Common myeloid progenitor, CD34-positive (primary cell): ENCODE measurements around the gene MPRIP.

Experiments
- CTCF ChIA-PET: fragments of 350-600 bp; sonication (Branson Sonifier 250); formaldehyde crosslinking; loops from one replicate; lab custom pipeline; 2021; ENCODE audit warnings: antibody characterized with exemption; lab: Charles Lee
- POLR2A ChIA-PET: fragments of 350-600 bp; sonication (Branson Sonifier 250); formaldehyde crosslinking; loops from one replicate; lab custom pipeline; 2021; ENCODE audit warnings: antibody characterized with exemption; lab: Charles Lee
- DNase-seq, 3 donors: peaks; one replicate each; pipeline versions ENCODE4 v3.0.0 to v3.0.0-alpha.2; 2013
- H3K27ac ChIP-seq, 2 experiments: 1 replicate in 1 of 2; 2 replicates in 1 of 2; pipeline ENCODE4 v1.7.0; 2013; ENCODE audit warnings: inconsistent platforms in 2 of 2, low read length in 2 of 2, mild to moderate bottlenecking in 2 of 2, low read depth in 1 of 2, moderate library complexity in 1 of 2; ENCODE audit not compliant: severe bottlenecking in 2 of 2, insufficient read depth in 1 of 2, poor library complexity in 1 of 2
- H3K27me3 ChIP-seq, 5 experiments: replicated peaks in 2 of 5; 1 replicate in 3 of 5; 2 replicates in 2 of 5; pipeline versions ENCODE4 v1.6.1 to v1.7.0; 2013; ENCODE audit warnings: low read length in 4 of 5, mild to moderate bottlenecking in 2 of 5, moderate library complexity in 2 of 5, inconsistent platforms in 1 of 5; ENCODE audit not compliant: insufficient read depth in 5 of 5, control insufficient read depth in 4 of 5
- H3K36me3 ChIP-seq, 4 experiments: 1 replicate in 2 of 4; 2 replicates in 2 of 4; pipeline versions ENCODE4 v1.6.1 to v1.7.0; 2013; ENCODE audit warnings: low read length in 3 of 4, control low read depth in 1 of 4, mild to moderate bottlenecking in 1 of 4; ENCODE audit not compliant: control insufficient read depth in 4 of 4, insufficient read depth in 4 of 4
- H3K4me1 ChIP-seq, 4 experiments: 1 replicate in 3 of 4; 2 replicates in 1 of 4; pipeline versions ENCODE4 v1.6.1 to v1.7.1; 2013; ENCODE audit warnings: low read length in 3 of 4, mild to moderate bottlenecking in 3 of 4, control low read depth in 1 of 4, inconsistent platforms in 1 of 4, moderate library complexity in 1 of 4; ENCODE audit not compliant: control insufficient read depth in 4 of 4, insufficient read depth in 4 of 4; ENCODE audit errors: control extremely low read depth in 1 of 4
- H3K4me3 ChIP-seq, 7 experiments: 1 replicate in 4 of 7; 2 replicates in 3 of 7; pipeline versions ENCODE4 v1.5.1 to v1.7.0; 2013; ENCODE audit warnings: mild to moderate bottlenecking in 7 of 7, low read length in 6 of 7, moderate library complexity in 6 of 7, inconsistent platforms in 2 of 7, low read depth in 2 of 7, control low read depth in 1 of 7; ENCODE audit not compliant: insufficient read depth in 4 of 7, control insufficient read depth in 1 of 7; ENCODE audit errors: extremely low read depth in 1 of 7
- H3K9me3 ChIP-seq, 5 experiments: 1 replicate in 4 of 5; 2 replicates in 1 of 5; pipeline versions ENCODE4 v1.6.1 to v1.7.1; 2013; ENCODE audit warnings: low read length in 4 of 5, mild to moderate bottlenecking in 2 of 5, inconsistent platforms in 1 of 5, low read depth in 1 of 5, moderate library complexity in 1 of 5; ENCODE audit not compliant: control insufficient read depth in 4 of 5, insufficient read depth in 2 of 5; ENCODE audit errors: control extremely low read depth in 1 of 5
- WGBS: methylation state at CpG from one replicate; pipeline ENCODE4 v1.1.5; 2013; ENCODE audit not compliant: insufficient coverage; 5-methylcytosine and 5-hydroxymethylcytosine counted together

The MPRIP gene

DNA sequence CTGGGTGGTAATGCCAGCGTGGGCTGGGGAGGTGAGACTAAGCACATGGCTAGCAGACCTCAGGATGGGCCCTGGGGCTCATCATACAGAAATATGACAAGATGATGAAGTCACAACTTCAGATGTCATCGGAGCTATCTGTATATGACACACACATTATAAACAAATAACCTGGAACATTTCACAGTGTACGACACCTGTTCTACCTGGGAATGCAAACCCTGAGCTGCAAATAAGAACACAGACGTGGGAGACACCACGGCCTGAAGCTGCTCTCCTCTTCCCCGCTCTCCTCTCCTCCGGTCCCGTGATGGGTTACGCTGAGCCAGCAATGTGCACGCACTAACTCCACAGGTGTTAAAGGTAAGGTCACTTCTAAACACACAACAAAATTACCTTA lies 159.0 kb downstream of the MPRIP start:
- no peaks in the 10 kb centered on the region for H3K27me3 ChIP-seq
- H3K36me3 ChIP-seq = peaks cover 0 to 37% (median 15%) of the 10 kb centered on the region in 4 experiments
- H3K27ac ChIP-seq = no peak overlapping the region
- DNase-seq = no peak
- 90% methylated on average over 4 of the region's 10 CpGs for WGBS
- ChIA-PET CTCF (interaction anchor here (0.6 to 1.8 kb wide), 4 partner anchors 9 to 65 kb away, joined by 3 to 5 read pairs (median 4); no protein-coding TSS in a partner anchor), POLR2A (no interaction called here)
- peaks cover 0 to 29% (median 26%) of the 10 kb centered on the region in 4 experiments for H3K4me1 ChIP-seq
- no peaks in the 10 kb centered on the region for H3K9me3 ChIP-seq
- no peak overlapping the region for H3K4me3 ChIP-seq

DNA sequence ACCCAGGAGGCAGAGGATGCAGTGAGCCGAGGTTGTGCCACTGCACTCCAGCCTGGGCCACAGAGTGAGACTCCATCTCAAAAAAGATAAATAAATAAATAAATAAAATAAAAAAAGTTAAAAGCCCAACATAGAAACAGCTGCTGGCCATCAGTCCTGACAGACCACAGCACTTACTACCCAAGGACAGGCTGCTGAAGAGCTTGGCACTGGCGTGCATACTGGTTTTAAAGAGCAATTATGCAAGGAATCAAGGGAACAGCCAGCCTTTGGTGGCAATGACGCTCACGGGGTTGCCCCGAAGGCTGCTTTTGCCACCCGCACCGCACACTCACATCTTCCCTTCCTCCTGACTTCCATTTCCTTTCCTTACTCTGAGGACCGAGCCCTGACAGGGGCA lies 159.7 kb downstream of the MPRIP start:
- H3K27ac ChIP-seq = no peak overlapping the region
- no peak for DNase-seq
- CTCF ChIA-PET = interaction anchor here (1.8 kb wide), 1 partner anchor 9 kb away, joined by 4 read pairs; no protein-coding TSS in a partner anchor
- H3K9me3 ChIP-seq = no peaks in the 10 kb centered on the region
- peaks cover 0 to 34% (median 26%) of the 10 kb centered on the region in 4 experiments for H3K4me1 ChIP-seq
- WGBS = 90% methylated on average over 2 of the region's 8 CpGs
- H3K27me3 ChIP-seq = no peaks in the 10 kb centered on the region
- POLR2A ChIA-PET = no interaction called here
- peaks cover 0 to 37% (median 15%) of the 10 kb centered on the region in 4 experiments for H3K36me3 ChIP-seq
- no peak overlapping the region for H3K4me3 ChIP-seq

DNA sequence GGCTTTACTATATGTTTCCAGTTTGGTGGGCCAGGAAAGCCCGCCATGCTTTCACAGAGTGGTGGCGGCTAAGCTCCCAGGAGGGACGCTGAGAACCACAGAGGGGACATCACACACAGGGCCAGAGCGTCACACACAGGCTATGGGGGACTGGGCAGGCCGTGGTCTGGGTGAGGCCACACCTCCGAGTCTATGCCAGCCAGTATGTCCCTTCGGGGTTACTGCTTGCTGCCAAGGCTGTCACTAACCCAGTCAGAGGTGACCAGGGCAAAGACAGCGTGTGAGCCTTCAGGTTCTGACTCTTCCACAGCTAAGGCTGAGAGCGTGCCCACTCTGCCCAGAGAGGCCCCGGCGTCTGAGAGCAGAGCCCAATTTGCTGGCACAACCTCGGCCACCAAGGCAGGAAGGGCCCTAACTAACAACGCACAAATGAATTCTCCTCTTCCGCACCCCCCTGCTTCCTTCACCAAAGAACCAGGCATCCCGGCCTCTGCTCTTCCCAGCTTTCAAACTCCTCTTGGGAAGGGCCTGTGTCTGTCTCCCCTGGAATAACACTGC lies 161.0 kb downstream of the MPRIP start:
- peaks cover 0 to 37% (median 14%) of the 10 kb centered on the region in 4 experiments for H3K36me3 ChIP-seq
- CTCF ChIA-PET = interaction anchor here (1.8 kb wide), 1 partner anchor 11 kb away, joined by 4 read pairs; no protein-coding TSS in a partner anchor
- 97% methylated on average over 15 of the region's 15 CpGs for WGBS
- no peak for DNase-seq
- H3K27me3 ChIP-seq = no peaks in the 10 kb centered on the region
- H3K27ac ChIP-seq = no peak overlapping the region
- H3K4me1 ChIP-seq = peaks cover 0 to 35% (median 26%) of the 10 kb centered on the region in 4 experiments
- no peak overlapping the region for H3K4me3 ChIP-seq
- H3K9me3 ChIP-seq = no peaks in the 10 kb centered on the region
- POLR2A ChIA-PET = no interaction called here

DNA sequence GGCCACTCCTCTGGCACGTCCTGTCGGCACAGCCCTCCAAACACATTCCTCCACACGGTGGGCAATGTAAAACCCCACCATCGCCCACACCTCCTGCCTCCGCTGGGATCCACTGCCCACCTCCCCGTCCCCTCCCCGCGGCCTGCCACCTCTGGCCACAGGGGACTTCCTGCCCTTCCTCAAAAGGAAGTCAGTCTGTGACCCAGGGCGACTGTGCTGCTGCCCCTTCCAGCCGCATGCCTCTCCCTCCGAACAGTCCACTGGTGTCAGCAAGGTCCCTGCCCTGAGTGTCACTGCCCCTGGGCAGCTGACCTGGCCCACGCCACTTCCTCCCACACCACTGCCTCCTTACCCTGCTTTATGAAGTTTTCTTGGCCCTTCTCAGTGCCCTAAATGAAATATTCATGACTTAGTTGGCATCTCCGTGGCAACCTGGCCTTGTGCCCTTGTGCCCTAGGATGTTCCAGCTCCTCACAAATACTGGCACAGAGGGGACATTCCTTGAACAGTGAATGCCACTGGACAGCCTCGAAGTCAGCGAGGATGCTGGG lies 161.9 kb downstream of the MPRIP start:
- 61% methylated on average over 15 of the region's 15 CpGs for WGBS
- CTCF ChIA-PET = interaction anchor here (0.5 kb wide), 1 partner anchor 76 kb away, joined by 3 read pairs; no protein-coding TSS in a partner anchor
- Histone ChIP-seq H3K4me1 (peaks cover 0 to 35% (median 26%) of the 10 kb centered on the region in 4 experiments), H3K27ac (no peak overlapping the region), H3K4me3 (peak overlapping the region in 2 of 7 experiments; percentile 21 to 84), H3K27me3 (no peaks in the 10 kb centered on the region), H3K36me3 (peaks cover 0 to 37% (median 12%) of the 10 kb centered on the region in 4 experiments), H3K9me3 (no peaks in the 10 kb centered on the region)
- POLR2A ChIA-PET = no interaction called here
- DNase-seq = peak in 1 of 3 donors; percentile 11

DNA sequence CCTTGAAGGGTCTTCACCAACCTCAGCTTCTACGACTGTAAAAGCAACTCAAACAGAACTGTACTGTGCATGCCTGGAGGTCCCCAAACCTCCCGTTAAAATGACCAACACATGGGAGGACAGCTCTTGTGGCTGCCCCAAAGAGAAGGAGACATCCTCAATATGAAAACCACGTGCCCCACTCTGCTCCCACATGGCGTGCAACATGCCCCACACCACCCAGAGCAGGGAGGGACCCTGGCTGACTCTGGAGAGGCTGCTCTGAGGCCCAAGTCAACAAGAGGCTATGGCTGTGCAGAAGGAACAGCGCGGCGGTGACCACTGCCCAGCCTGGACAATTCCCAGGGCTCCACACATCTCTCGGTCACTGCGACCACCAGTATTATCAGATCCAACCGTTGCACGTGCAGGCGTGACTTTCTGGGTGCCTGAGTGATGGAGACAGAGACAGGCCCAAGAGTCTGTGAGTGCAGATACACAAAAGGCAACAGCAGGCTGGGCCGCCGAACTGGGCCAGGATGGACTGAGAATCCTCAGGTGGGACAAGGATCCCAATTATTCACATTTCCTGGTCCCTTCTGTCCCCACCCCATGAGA lies 162.5 kb downstream of the MPRIP start:
- CTCF ChIA-PET = no interaction called here
- Histone ChIP-seq H3K36me3 (peaks cover 0 to 37% (median 12%) of the 10 kb centered on the region in 4 experiments), H3K4me3 (peak overlapping the region in 5 of 7 experiments; percentile 43 to 84 (median 69)), H3K27me3 (no peaks in the 10 kb centered on the region), H3K4me1 (peaks cover 0 to 35% (median 26%) of the 10 kb centered on the region in 4 experiments), H3K9me3 (no peaks in the 10 kb centered on the region), H3K27ac (no peak overlapping the region)
- POLR2A ChIA-PET = no interaction called here
- DNase-seq = peak in 1 of 3 donors; percentile 4
- WGBS = 81% methylated on average over 13 of the region's 14 CpGs

DNA sequence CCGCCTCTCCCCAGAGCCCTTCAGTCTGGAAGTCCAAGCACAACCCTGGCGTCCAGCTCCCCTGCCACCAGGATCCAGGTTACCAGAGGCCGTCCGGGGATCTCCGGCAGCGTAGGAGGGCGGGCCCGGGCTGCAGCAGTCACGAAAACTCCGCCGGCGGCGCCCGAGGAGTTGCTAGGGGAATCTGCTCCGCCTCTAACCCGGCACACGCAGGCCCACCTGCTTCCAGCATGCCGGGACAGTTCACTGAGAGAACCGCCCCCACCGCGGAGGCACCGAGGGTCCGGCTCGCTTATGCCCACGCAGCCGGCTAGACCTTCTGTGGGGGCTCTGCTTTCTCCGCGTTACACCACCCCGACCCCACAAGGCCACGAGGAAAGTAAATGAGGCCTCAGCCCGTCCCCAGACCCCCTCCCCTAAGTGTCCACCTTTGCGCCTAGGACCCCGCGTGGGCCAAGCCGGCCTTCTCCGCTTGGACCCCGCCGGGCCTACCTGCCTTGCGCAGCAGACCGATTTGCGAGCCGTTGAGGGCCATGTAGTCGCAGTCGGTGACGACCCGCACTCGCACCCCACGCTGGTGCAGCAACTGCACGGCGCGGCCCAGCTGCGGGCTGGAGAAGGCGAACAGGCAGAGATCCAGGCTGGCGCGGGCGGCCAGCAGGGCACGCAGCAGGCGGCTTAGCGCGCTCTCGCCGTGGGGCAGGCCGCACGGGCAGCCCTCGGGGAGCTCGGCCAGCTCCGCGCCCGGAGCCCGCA lies 163.3 kb downstream of the MPRIP start:
- peaks cover 0 to 35% (median 26%) of the 10 kb centered on the region in 4 experiments for H3K4me1 ChIP-seq
- H3K4me3 ChIP-seq = peak overlapping the region; percentile 20 to 84 (median 68)
- H3K9me3 ChIP-seq = no peaks in the 10 kb centered on the region
- peak; percentile 30 to 65 (median 52) for DNase-seq
- 7% methylated on average over 70 of the region's 70 CpGs for WGBS
- no peaks in the 10 kb centered on the region for H3K27me3 ChIP-seq
- POLR2A ChIA-PET = no interaction called here
- H3K36me3 ChIP-seq = peaks cover 0 to 35% (median 13%) of the 10 kb centered on the region in 4 experiments
- peak overlapping the region in 1 of 2 experiments; percentile 14 for H3K27ac ChIP-seq
- CTCF ChIA-PET = no interaction called here
